Effector memory CD4-positive, alpha-beta T cell (primary cell): Measurements from ENCODE around the gene FAT1.

Experiments
- DNase-seq, 3 donors: peaks; one replicate each; pipeline ENCODE4 v3.0.0-alpha.2; 2020
- H3K27ac ChIP-seq: 2 replicates; pipeline ENCODE4 v1.7.0; 2013; ENCODE audit warnings: mild to moderate bottlenecking, low read length, moderate library complexity; ENCODE audit not compliant: insufficient read depth, poor library complexity, severe bottlenecking
- H3K27me3 ChIP-seq: replicated peaks from 2 replicates; pipeline ENCODE4 v1.7.0; 2013; ENCODE audit warnings: mild to moderate bottlenecking, low read length; ENCODE audit not compliant: insufficient read depth, control insufficient read depth, poor library complexity, severe bottlenecking
- H3K36me3 ChIP-seq: 2 replicates; pipeline ENCODE4 v1.7.0; 2013; ENCODE audit warnings: mild to moderate bottlenecking, low read length, moderate library complexity; ENCODE audit not compliant: control insufficient read depth, insufficient read depth
- H3K4me1 ChIP-seq: 2 replicates; pipeline ENCODE4 v1.7.0; 2013; ENCODE audit warnings: low read length, mild to moderate bottlenecking; ENCODE audit not compliant: control insufficient read depth, insufficient read depth, poor library complexity, severe bottlenecking
- H3K4me3 ChIP-seq: 2 replicates; pipeline ENCODE4 v1.7.0; 2013; ENCODE audit warnings: low read length, low read depth, mild to moderate bottlenecking; ENCODE audit not compliant: insufficient read depth, poor library complexity, severe bottlenecking
- H3K9me3 ChIP-seq: 2 replicates; pipeline ENCODE4 v1.7.0; 2013; ENCODE audit warnings: mild to moderate bottlenecking, low read length, moderate library complexity; ENCODE audit not compliant: control insufficient read depth

Gene FAT1

GRCh38 chr4:186644737-186645261 lies 78.9 kb downstream of the FAT1 start:
- Histone ChIP-seq H3K36me3 (no peaks in the 10 kb centered on the region), H3K27ac (no peak overlapping the region), H3K27me3 (no peaks in the 10 kb centered on the region), H3K4me1 (no peaks in the 10 kb centered on the region), H3K9me3 (no peaks in the 10 kb centered on the region), H3K4me3 (no peak overlapping the region)
- no peak for DNase-seq

DNA sequence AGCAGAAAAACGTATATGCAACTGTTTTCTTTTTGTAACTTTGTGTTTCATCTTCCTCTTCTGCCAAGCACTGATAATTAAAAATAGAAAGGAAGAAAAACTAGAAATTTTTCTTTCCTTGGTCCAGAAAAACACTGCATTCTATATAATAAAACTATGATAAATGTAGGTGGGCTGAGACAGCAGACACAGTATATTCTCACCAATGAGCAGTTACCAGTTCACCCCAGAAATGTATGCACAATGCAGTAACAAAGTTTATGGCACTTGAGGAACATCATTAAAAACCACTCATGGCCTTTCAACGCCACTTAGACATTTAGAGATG lies 79.4 kb downstream of the FAT1 start:
- H3K4me3 ChIP-seq: no peak overlapping the region
- H3K4me1 ChIP-seq: no peaks in the 10 kb centered on the region
- H3K9me3 ChIP-seq: no peaks in the 10 kb centered on the region
- H3K27ac ChIP-seq: no peak overlapping the region
- H3K36me3 ChIP-seq: no peaks in the 10 kb centered on the region
- H3K27me3 ChIP-seq: no peaks in the 10 kb centered on the region
- no peak for DNase-seq

GRCh38 chr4:186643501-186644310 lies 80.0 kb downstream of the FAT1 start:
- H3K4me3 ChIP-seq: no peak overlapping the region
- DNase-seq: no peak
- H3K9me3 ChIP-seq: no peaks in the 10 kb centered on the region
- no peaks in the 10 kb centered on the region for H3K36me3 ChIP-seq
- H3K4me1 ChIP-seq: no peaks in the 10 kb centered on the region
- H3K27me3 ChIP-seq: no peaks in the 10 kb centered on the region
- H3K27ac ChIP-seq: no peak overlapping the region

DNA sequence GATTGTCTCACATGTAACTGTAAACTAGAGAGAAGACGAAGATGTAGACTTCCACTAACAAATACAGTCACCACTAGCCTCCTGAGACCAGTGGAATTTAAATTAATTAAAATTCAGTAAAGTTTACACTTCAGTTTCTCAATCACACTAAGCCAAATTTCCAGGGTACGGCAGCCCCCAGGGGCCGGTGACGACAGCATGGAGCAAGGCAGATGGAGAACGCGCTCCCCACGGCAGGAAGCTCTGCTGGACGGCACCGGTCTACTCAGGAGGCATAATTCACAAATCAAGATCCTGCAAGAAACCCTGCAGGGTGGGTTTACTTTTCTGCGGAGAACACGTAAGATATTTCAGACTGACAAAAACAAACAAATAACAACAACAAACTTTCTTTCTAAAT lies 80.7 kb downstream of the FAT1 start:
- Histone ChIP-seq H3K4me1 (no peaks in the 10 kb centered on the region), H3K36me3 (no peaks in the 10 kb centered on the region), H3K27me3 (no peaks in the 10 kb centered on the region), H3K9me3 (no peaks in the 10 kb centered on the region), H3K4me3 (no peak overlapping the region), H3K27ac (no peak overlapping the region)
- no peak for DNase-seq

- Histone ChIP-seq H3K27ac (no peak overlapping the region), H3K36me3 (no peaks in the 10 kb centered on the region), H3K9me3 (no peaks in the 10 kb centered on the region), H3K4me1 (no peaks in the 10 kb centered on the region), H3K4me3 (no peak overlapping the region), H3K27me3 (no peaks in the 10 kb centered on the region)
- DNase-seq: no peak
Measured at GRCh38 chr4:186642530-186642929, 81.1 kb downstream of the FAT1 start.

- Histone ChIP-seq H3K27me3 (no peaks in the 10 kb centered on the region), H3K27ac (no peak overlapping the region), H3K9me3 (no peaks in the 10 kb centered on the region), H3K4me1 (no peaks in the 10 kb centered on the region), H3K36me3 (no peaks in the 10 kb centered on the region), H3K4me3 (no peak overlapping the region)
- no peak for DNase-seq
Measured at GRCh38 chr4:186634591-186635128, 89.0 kb downstream of the FAT1 start.

DNA sequence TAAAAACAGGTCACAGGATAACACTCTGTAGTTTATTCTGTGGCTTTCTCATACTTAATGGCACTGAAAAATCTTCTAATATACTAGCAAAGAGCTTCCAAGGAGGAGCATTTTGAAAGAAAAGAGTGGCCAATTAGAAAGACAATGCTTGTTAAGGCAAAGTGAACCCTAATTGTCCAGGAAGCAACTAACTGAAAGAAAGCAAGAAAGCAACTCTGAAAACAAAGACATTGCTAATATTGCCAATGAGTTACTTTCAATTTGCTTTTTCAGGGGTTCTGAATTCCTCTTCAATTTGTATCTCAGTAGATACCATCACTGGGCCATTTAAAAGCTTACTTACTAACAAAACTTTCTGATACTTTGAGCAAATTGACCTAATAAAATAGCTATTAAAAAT lies 89.8 kb downstream of the FAT1 start:
- no peaks in the 10 kb centered on the region for H3K9me3 ChIP-seq
- no peaks in the 10 kb centered on the region for H3K36me3 ChIP-seq
- H3K27ac ChIP-seq: no peak overlapping the region
- H3K4me3 ChIP-seq: no peak overlapping the region
- no peaks in the 10 kb centered on the region for H3K27me3 ChIP-seq
- DNase-seq: no peak
- H3K4me1 ChIP-seq: no peaks in the 10 kb centered on the region

DNA sequence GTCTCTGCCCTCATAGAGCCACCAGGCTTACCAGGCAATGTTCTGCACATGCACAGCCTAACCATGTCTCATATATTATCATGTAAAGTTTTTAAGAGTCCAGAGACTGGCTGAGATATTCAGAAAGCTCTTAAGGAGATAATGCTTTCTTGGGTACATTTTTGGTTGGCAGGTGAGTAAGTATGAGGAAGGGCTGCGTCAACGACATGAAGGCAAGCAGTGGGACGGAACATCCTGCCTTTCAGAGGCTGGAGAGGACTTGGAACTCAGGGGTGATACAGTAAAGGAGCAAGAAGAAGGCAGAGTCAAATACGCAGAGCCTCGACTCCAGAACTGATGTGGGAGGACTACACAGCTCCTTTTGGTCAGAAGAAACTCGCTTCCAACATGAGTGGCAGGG lies 93.5 kb downstream of the FAT1 start:
- Histone ChIP-seq H3K9me3 (no peaks in the 10 kb centered on the region), H3K4me3 (no peak overlapping the region), H3K27me3 (no peaks in the 10 kb centered on the region), H3K36me3 (no peaks in the 10 kb centered on the region), H3K27ac (no peak overlapping the region), H3K4me1 (no peaks in the 10 kb centered on the region)
- DNase-seq: no peak

GRCh38 chr4:186628058-186628711 lies 95.5 kb downstream of the FAT1 start:
- no peaks in the 10 kb centered on the region for H3K36me3 ChIP-seq

GRCh38 chr4:186627226-186627865 lies 96.3 kb downstream of the FAT1 start:
- no peaks in the 10 kb centered on the region for H3K9me3 ChIP-seq
- no peaks in the 10 kb centered on the region for H3K36me3 ChIP-seq
- DNase-seq: no peak
- no peaks in the 10 kb centered on the region for H3K27me3 ChIP-seq
- no peak overlapping the region for H3K27ac ChIP-seq
- H3K4me1 ChIP-seq: no peaks in the 10 kb centered on the region
- no peak overlapping the region for H3K4me3 ChIP-seq

More at GRCh38 chr4:186628058-186628711, 95.5 kb downstream of the FAT1 start:
- no peak overlapping the region for H3K4me3 ChIP-seq
- no peaks in the 10 kb centered on the region for H3K9me3 ChIP-seq
- DNase-seq: no peak
- no peak overlapping the region for H3K27ac ChIP-seq
- no peaks in the 10 kb centered on the region for H3K27me3 ChIP-seq
- H3K4me1 ChIP-seq: no peaks in the 10 kb centered on the region
